Esophagus (tissue), 2 donors: ENCODE results near the gene RAB11FIP4. TPM values are rescaled to one million over a fixed set of nuclear protein-coding genes. Genes with fewer than 3 reads are reported as not detected.

Experiments
- H3K27ac ChIP-seq, 2 donors: one replicate each; pipeline ENCODE4 v1.5.1; 2013; ENCODE audit warnings: low read depth in 2 of 2, mild to moderate bottlenecking in 2 of 2, inconsistent platforms in 1 of 2, low read length in 1 of 2, moderate library complexity in 1 of 2
- H3K27me3 ChIP-seq, 2 donors: one replicate each; pipeline ENCODE4 v1.6.1; 2013; ENCODE audit warnings: low read length in 2 of 2, control low read depth in 1 of 2, mild to moderate bottlenecking in 1 of 2; ENCODE audit not compliant: insufficient read depth in 2 of 2, control insufficient read depth in 1 of 2
- H3K36me3 ChIP-seq, 2 donors: one replicate each; pipeline ENCODE4 v1.6.1; 2013; ENCODE audit warnings: low read length in 1 of 2; ENCODE audit not compliant: control insufficient read depth in 2 of 2, insufficient read depth in 2 of 2
- H3K4me1 ChIP-seq, 2 donors: one replicate each; pipeline ENCODE4 v1.6.1; 2013; ENCODE audit warnings: low read length in 1 of 2; ENCODE audit not compliant: control insufficient read depth in 2 of 2, insufficient read depth in 2 of 2
- H3K4me3 ChIP-seq, 2 donors: one replicate each; pipeline ENCODE4 v1.5.1; 2013; ENCODE audit warnings: low read length in 2 of 2, mild to moderate bottlenecking in 2 of 2, low read depth in 1 of 2, moderate library complexity in 1 of 2
- H3K9me3 ChIP-seq, 2 donors: one replicate each; pipeline ENCODE4 v1.6.1; 2013; ENCODE audit warnings: mild to moderate bottlenecking in 2 of 2, low read depth in 1 of 2, low read length in 1 of 2, moderate library complexity in 1 of 2; ENCODE audit not compliant: control insufficient read depth in 2 of 2, insufficient read depth in 1 of 2
- WGBS, 2 donors: extraction: QIAGEN DNeasy Blood & Tissue Kit; methylation state at CpG; one replicate each; pipeline ENCODE4 v1.1.7; 2013; 5-methylcytosine and 5-hydroxymethylcytosine counted together
- polyA plus RNA-seq, 2 donors: library from polyadenylated mRNA; stranded (reverse); fragments of 200-250 nt; gene quantifications; one replicate each; pipeline ENCODE4 v1.2.3, GENCODE V29; 2013
- donor health status: healthy with polysubstance abuse.
- donor health status: Bipolar disorder and iron deficiency.

RAB11FIP4 gene
- polyA plus RNA-seq, 2 donors, result 5.0 TPM

DNA sequence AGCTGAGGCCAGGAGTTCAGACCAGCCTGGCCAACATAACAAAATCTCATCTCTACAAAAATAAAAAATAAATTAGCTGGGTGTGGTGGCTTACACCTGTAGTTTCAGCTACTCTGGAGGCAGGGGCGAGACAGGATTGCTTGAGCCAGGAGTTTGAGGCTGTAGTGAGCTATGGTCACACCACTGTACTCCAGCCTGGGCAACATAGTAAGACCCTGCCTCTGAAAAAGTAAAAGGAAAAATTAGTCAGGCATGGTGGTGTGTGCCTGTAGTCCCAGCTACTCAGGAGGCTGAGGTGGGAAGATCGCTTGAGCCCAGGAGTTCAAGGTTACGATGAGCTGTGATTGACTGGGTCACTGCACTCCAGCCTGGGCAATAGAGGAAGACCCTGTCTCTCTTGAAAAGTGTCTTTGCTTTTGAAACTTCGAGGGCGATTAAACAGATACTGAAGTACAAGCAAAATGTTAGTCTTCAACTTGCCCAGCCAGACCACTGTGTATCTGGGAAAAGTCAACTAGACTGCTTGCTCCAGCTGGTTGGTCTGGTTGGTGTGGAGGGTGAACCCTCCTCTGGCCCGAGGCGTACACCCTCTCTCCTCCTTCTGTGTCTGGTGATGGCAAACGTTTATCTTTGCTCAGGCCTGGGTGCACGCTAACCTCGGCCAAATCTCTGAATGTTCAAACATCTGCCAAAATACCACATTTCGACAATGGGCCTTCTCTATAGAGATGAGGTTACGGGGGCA is 174.9 kb downstream of the RAB11FIP4 start:
- H3K4me3 ChIP-seq, result no peak overlapping the region
- H3K27me3 ChIP-seq, result no peaks in the 10 kb centered on the region
- peak overlapping the region in 1 of 2 donors; percentile 42 for H3K27ac ChIP-seq
- H3K9me3 ChIP-seq, result no peaks in the 10 kb centered on the region
- H3K36me3 ChIP-seq, result peaks cover 0 to 2% of the 10 kb centered on the region in 2 donors
- H3K4me1 ChIP-seq, result peaks cover 12 to 34% of the 10 kb centered on the region in 2 donors
- 58 to 77% methylated on average over 12 of the region's 12 CpGs for WGBS, 2 donors

DNA sequence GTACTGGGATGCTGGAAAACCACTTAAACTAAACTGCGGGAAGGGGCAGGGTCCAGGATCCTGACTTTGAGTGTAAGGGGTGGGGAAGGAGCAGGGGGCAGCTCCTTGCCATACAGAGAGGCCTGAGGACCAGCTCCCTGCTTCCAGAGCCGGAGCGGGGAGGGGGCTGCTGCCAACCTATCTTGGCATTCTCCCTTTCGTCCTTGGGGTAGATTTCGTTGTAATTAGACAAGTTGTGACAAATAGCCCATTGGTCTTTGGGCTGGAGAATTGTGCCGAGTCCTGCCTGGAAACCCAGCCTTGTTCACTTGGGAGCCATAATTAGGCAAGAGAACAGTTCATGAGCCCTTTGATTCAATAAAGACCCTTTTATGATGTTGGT is 175.5 kb downstream of the RAB11FIP4 start:
- no peaks in the 10 kb centered on the region for H3K9me3 ChIP-seq
- H3K4me3 ChIP-seq, result no peak overlapping the region
- H3K4me1 ChIP-seq, result peaks cover 9 to 32% of the 10 kb centered on the region in 2 donors
- H3K27me3 ChIP-seq, result no peaks in the 10 kb centered on the region
- 56 to 79% methylated on average over 6 of the region's 6 CpGs for WGBS, 2 donors
- H3K36me3 ChIP-seq, result peaks cover 0 to 2% of the 10 kb centered on the region in 2 donors
- H3K27ac ChIP-seq, result peak overlapping the region in 1 of 2 donors; percentile 42

DNA sequence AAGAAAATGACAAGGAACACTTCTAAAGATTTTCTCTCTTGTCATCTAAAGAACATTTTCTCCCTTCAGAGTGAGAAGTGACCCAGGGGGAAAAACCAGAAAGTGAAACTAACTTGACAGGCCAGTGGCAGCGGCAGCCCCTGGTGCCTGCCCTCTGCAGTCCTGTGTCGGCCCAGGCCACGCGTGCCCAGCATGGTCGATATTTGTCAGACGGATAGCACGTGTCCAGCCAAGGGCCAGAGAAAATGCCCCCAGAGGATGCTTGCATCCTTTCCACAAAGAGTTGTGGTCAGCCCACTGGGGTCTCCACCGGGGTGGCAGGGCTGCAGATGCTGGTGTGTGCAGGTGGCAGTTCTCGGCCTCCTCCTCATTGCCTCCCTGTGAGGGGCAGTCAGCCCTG is 176.6 kb downstream of the RAB11FIP4 start:
- no peaks in the 10 kb centered on the region for H3K9me3 ChIP-seq
- H3K27ac ChIP-seq, result peak overlapping the region in 1 of 2 donors; percentile 26

DNA sequence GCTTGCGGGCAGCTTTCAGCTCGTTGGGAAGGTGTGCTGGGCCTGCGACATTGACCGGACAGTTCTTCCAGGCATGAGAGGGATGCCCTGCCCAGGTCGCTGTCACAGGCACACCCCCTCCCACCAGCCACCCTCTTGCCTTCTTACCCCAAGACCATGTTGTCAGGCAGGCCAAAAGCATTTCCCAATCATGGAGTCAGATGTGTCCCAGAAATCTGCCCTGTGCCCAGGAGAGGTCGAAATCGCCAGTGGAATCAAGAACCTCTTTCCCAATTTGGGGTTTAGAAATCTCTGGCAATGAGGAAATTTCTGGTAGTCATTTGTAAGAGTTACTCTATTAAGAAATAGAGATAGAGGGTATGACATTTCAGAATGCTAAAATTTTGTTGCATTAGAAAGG is 177.1 kb downstream of the RAB11FIP4 start:
- 93% methylated on average over 7 of the region's 7 CpGs for WGBS, 2 donors
- no peak overlapping the region for H3K4me3 ChIP-seq
- H3K4me1 ChIP-seq, result peaks cover 13 to 34% of the 10 kb centered on the region in 2 donors
- no peaks in the 10 kb centered on the region for H3K9me3 ChIP-seq
- peak overlapping the region in 1 of 2 donors; percentile 26 for H3K27ac ChIP-seq
- peaks cover 0 to 2% of the 10 kb centered on the region in 2 donors for H3K36me3 ChIP-seq
- H3K27me3 ChIP-seq, result no peaks in the 10 kb centered on the region

More for the DNA sequence above, 176.6 kb downstream of the RAB11FIP4 start:
- Histone ChIP-seq H3K36me3 (peaks cover 0 to 2% of the 10 kb centered on the region in 2 donors), H3K4me1 (peaks cover 13 to 34% of the 10 kb centered on the region in 2 donors), H3K4me3 (no peak overlapping the region), H3K27me3 (no peaks in the 10 kb centered on the region)
- 79 to 80% methylated on average over 9 of the region's 9 CpGs for WGBS, 2 donors

DNA sequence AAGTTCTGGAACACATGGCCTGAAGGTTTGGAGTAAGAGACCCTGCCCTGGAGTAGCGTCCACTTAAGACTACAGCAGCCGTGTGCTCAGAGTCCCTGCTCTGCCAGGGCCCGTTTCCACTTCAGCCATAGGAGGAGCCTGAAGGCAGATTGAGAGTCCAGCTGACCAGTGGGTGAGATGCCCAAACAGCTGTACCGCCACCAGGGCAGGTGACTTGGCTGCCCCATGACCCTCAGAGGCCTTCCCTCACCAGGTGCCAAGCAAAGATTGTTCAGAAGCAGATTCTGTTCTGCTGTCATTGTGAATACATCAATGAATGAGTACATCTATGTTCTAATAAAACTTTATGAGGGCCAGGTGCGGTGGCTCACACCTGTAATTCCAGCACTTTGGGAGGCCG is 178.8 kb downstream of the RAB11FIP4 start:
- peaks cover 0 to 2% of the 10 kb centered on the region in 2 donors for H3K36me3 ChIP-seq
- WGBS, 2 donors, result 89 to 92% methylated on average over 6 of the region's 6 CpGs
- H3K27me3 ChIP-seq, result no peaks in the 10 kb centered on the region
- H3K27ac ChIP-seq, result peak overlapping the region in 1 of 2 donors; percentile 40
- H3K4me3 ChIP-seq, result no peak overlapping the region
- peaks cover 15 to 24% of the 10 kb centered on the region in 2 donors for H3K4me1 ChIP-seq
- H3K9me3 ChIP-seq, result no peaks in the 10 kb centered on the region

DNA sequence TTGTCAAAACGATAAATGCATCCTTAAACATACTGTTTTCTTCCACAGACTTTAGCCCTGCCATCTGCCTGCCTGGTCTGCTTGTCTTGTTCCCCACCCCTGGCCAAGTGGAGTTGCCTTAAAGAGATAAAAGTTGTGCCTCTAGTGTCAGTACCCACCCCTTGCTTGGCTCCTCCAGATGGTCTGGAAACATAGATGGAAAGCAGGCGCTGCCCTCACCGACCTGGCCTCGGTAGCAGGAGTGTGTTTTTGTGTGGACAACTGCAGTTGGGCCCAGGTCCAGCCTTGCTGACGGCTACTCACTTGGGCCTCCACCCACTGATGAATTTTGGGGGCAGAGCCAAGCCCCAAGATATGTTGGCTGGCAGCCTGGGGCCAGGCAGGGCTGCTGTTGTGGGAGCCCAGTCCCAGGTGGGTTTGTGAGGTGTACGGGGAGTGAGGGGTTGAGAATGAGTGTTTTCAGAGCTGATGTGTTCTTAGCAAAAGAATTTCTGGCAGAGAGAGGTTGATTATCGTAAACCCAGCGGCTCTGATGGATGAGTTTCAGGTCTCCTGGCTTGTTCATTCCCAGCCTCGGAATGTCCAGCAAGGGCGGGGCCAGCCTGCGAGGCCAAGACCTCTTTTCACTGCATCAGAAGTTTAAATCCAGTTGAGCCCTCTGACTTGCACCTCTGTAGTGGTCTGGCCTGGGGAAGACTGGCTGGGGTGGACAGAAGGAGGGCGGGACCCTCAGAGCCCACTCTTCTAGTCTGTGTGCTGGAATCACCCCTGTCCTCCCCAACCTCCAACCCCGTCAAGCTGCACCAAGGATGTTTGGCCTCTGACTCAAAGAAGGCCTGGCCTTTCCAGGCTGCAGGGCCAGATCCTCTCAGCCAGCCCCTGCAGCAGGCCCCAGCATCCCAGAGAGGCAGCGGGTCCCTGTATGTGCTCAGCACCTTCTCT is 179.7 kb downstream of the RAB11FIP4 start:
- peak overlapping the region; percentile 67 to 77 for H3K27ac ChIP-seq
- no peaks in the 10 kb centered on the region for H3K9me3 ChIP-seq
- peaks cover 0 to 2% of the 10 kb centered on the region in 2 donors for H3K36me3 ChIP-seq
- peaks cover 9 to 18% of the 10 kb centered on the region in 2 donors for H3K4me1 ChIP-seq
- no peak overlapping the region for H3K4me3 ChIP-seq
- H3K27me3 ChIP-seq, result no peaks in the 10 kb centered on the region
- WGBS, 2 donors, result 41 to 47% methylated on average over 14 of the region's 14 CpGs

DNA sequence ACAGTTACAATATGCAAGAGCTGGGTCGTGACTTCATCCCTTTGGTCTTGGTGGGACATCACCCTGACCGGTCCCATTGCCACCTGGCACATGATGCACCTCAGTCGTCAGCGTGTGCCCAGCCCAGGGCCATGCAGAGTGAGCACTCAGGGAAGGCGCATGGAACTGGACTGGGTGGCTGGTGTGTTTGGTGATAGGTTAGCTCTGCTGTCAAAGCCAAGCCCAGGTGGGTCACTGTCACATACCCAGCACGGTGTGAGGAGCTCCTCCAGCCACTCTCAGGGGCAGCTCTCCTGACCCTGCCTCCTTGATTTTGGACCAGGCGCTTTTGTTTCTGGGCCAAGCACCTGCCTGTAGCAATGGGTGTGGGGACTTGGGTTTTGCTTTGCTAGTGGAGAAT is 180.9 kb downstream of the RAB11FIP4 start:
- peaks cover 0 to 2% of the 10 kb centered on the region in 2 donors for H3K36me3 ChIP-seq
- H3K27me3 ChIP-seq, result no peaks in the 10 kb centered on the region
- peaks cover 8 to 13% of the 10 kb centered on the region in 2 donors for H3K4me1 ChIP-seq
- WGBS, 2 donors, result 88 to 90% methylated on average over 7 of the region's 7 CpGs
- peak overlapping the region in 1 of 2 donors; percentile 2 for H3K27ac ChIP-seq
- no peak overlapping the region for H3K4me3 ChIP-seq
- no peaks in the 10 kb centered on the region for H3K9me3 ChIP-seq

DNA sequence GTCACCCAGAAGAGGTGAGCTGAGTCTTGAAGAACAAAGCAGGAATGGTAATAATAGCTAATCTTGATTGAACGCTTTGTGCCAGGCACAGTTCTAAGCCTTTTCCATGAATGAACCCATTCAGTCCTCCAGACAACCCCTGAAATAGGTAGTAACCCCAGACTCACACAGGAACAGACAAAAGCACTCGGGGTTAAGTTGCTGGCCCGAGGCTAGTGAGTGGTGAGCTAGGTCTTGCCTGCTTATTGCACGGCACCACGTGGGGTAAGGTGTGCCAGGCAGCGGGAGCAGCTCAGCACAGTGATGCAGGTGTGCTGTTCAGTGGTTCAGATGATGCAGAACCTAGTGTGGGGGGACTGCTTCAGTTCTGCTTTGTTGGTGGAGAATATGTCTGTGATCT is 181.6 kb downstream of the RAB11FIP4 start:
- Histone ChIP-seq H3K27me3 (no peaks in the 10 kb centered on the region), H3K4me1 (peaks cover 8 to 13% of the 10 kb centered on the region in 2 donors), H3K27ac (no peak overlapping the region), H3K36me3 (peaks cover 0 to 5% of the 10 kb centered on the region in 2 donors), H3K9me3 (no peaks in the 10 kb centered on the region), H3K4me3 (no peak overlapping the region)
- WGBS, 2 donors, result 61 to 77% methylated on average over 6 of the region's 6 CpGs

DNA sequence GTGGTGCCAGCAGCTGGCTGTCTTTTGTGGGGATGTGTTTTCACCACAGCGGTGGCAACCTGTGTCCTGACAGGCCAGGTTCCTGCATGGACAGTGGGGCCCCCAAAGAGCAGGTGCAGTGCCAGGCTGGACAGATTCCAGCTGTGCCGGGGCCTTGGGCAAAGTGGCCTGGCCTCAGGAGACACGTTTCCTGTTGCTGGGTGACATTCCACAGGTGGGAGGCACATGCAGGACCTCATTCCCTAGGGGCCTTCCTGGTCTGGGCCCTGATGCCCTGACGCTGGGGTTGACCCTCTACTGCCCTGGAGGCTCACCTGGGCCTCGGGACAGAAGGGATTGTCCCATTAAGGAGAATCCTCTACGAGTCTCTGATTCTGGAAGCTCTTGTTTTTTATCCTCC is 182.4 kb downstream of the RAB11FIP4 start:
- peaks cover 0 to 5% of the 10 kb centered on the region in 2 donors for H3K36me3 ChIP-seq
- 64 to 65% methylated on average over 6 of the region's 6 CpGs for WGBS, 2 donors
- no peak overlapping the region for H3K4me3 ChIP-seq
- no peaks in the 10 kb centered on the region for H3K27me3 ChIP-seq
- H3K9me3 ChIP-seq, result no peaks in the 10 kb centered on the region
- peaks cover 6 to 10% of the 10 kb centered on the region in 2 donors for H3K4me1 ChIP-seq
- H3K27ac ChIP-seq, result no peak overlapping the region
